Measurements from ENCODE around the gene HOPX. TPM values are rescaled to one million over a fixed set of nuclear protein-coding genes. Genes with fewer than 3 reads are reported as not detected.

Gene HOPX
- total and polyA plus RNA-seq, 10 donors, result 6.0 to 26.0 (median 8.0) TPM

DNA sequence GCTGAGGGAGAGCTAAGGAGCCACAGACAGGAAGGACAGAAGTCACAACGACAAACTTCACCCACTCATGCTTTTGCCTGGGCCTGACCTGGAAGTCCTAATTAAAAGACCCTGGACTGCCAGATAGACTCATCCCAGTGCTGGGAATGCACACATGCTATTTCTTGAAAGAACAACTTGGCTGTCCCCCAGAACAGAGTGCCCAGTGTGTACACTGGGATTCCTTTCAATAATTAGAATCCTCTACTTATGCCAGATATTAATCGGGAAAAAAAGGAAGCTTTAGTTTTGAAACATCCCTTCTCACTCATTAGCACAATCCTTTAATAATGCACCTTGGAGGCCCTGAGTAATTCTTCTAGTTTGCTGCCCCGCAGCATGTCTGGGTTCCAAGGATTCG lies 3.4 kb downstream of the HOPX start:
- TF ChIP-seq, protein P1, sequence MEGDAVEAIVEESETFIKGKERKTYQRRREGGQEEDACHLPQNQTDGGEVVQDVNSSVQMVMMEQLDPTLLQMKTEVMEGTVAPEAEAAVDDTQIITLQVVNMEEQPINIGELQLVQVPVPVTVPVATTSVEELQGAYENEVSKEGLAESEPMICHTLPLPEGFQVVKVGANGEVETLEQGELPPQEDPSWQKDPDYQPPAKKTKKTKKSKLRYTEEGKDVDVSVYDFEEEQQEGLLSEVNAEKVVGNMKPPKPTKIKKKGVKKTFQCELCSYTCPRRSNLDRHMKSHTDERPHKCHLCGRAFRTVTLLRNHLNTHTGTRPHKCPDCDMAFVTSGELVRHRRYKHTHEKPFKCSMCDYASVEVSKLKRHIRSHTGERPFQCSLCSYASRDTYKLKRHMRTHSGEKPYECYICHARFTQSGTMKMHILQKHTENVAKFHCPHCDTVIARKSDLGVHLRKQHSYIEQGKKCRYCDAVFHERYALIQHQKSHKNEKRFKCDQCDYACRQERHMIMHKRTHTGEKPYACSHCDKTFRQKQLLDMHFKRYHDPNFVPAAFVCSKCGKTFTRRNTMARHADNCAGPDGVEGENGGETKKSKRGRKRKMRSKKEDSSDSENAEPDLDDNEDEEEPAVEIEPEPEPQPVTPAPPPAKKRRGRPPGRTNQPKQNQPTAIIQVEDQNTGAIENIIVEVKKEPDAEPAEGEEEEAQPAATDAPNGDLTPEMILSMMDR (IDR thresholded peaks at IDR 0.05 in 8 of 11, conservative IDR thresholded peaks at IDR 0.05 in 3 of 11), result no peak
- TF ChIP-seq POLR2A (IDR thresholded peaks at IDR 0.05) (no peak), POLR2AphosphoS5 (IDR thresholded peaks at IDR 0.05) (no peak)
- H3K4me3 ChIP-seq, result no peak overlapping the region
- peaks cover 0 to 15% (median 6%) of the 10 kb centered on the region in 6 donors for H3K4me1 ChIP-seq
- H3K27me3 ChIP-seq (replicated peaks in 1 of 7), result peaks cover 0 to 11% (median 0%) of the 10 kb centered on the region in 7 donors
- 65 to 87% (median 75%) methylated on average over 3 to 4 of the region's 4 CpGs for WGBS, 5 donors
- H3K27ac ChIP-seq, result no peak overlapping the region
- no peaks in the 10 kb centered on the region for H3K36me3 ChIP-seq
- H3K9me3 ChIP-seq, result no peaks in the 10 kb centered on the region
- no peak for DNase-seq
- intact Hi-C loops (cut with DNase I; ENCODE audit: low total_unique reads), result no loop called here

DNA sequence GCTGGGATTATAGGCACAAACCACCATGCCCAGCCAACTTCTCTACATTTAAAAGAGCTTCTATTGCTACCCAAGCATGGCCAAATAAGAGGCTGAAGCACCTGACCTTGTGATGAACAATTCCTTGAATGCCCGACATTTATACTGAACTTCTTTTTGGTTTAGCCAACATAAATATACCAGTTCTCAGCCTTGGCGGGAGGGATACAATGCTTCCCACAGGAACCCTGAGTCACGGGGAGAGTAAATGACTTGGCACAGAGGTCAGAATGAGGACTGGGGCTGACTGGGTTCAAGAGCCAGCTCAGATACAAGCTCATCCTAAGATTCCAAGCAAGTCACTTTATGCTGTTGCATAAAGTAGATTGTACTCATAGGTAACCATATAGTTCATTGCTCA lies 6.1 kb downstream of the HOPX start:
- no peaks in the 10 kb centered on the region for H3K27me3 ChIP-seq (replicated peaks in 1 of 7)
- H3K36me3 ChIP-seq, result no peaks in the 10 kb centered on the region
- intact Hi-C loops (cut with DNase I; ENCODE audit: low total_unique reads), result no loop called here
- H3K27ac ChIP-seq, result no peak overlapping the region
- 89 to 93% (median 90%) methylated on average over 3 of the region's 3 CpGs for WGBS, 5 donors
- no peaks in the 10 kb centered on the region for H3K4me1 ChIP-seq
- DNase-seq, result no peak
- H3K9me3 ChIP-seq, result no peaks in the 10 kb centered on the region
- TF ChIP-seq, protein P1 (IDR thresholded peaks at IDR 0.05 in 8 of 11, conservative IDR thresholded peaks at IDR 0.05 in 3 of 11), result no peak
- TF ChIP-seq POLR2AphosphoS5 (IDR thresholded peaks at IDR 0.05) (no peak), POLR2A (IDR thresholded peaks at IDR 0.05) (no peak)
- no peak overlapping the region for H3K4me3 ChIP-seq

GRCh38 chr4:56671860-56672259 lies 9.2 kb downstream of the HOPX start:
- H3K4me1 ChIP-seq, result no peaks in the 10 kb centered on the region
- no peaks in the 10 kb centered on the region for H3K27me3 ChIP-seq (replicated peaks in 1 of 7)
- DNase-seq, result no peak
- H3K27ac ChIP-seq, result no peak overlapping the region
- peaks cover 0 to 13% (median 8%) of the 10 kb centered on the region in 8 donors for H3K9me3 ChIP-seq
- 67 to 83% (median 68%) methylated on average over 2 of the region's 2 CpGs for WGBS, 5 donors
- no peaks in the 10 kb centered on the region for H3K36me3 ChIP-seq
- intact Hi-C loops (cut with DNase I; ENCODE audit: low total_unique reads), result no loop called here
- TF ChIP-seq POLR2AphosphoS5 (IDR thresholded peaks at IDR 0.05) (no peak), POLR2A (IDR thresholded peaks at IDR 0.05) (no peak)
- TF ChIP-seq, protein P1 (IDR thresholded peaks at IDR 0.05 in 8 of 11, conservative IDR thresholded peaks at IDR 0.05 in 3 of 11), result no peak
- H3K4me3 ChIP-seq, result no peak overlapping the region

DNA sequence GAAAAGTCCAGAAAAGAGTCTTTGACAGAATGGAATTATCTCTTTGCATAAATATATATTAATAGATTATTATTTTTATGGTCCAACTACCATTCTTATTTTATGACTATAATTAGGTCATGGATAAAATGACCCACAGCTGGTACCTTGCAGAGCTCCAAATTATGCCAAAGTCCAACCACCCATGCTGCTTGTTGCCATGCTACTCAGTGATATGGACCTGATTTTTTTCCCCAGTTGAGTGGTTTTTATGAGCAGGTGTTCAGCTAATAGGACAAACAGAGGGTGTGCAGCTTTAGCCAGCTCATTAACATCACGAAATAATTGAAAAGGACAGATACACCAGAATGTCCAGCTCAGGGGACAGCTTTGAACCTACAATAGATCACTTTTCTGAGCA lies 9.7 kb downstream of the HOPX start:
- DNase-seq, result no peak
- TF ChIP-seq POLR2AphosphoS5 (IDR thresholded peaks at IDR 0.05), result no peak
- no peak for TF ChIP-seq POLR2A (IDR thresholded peaks at IDR 0.05)
- TF ChIP-seq, protein P1 (IDR thresholded peaks at IDR 0.05 in 8 of 11, conservative IDR thresholded peaks at IDR 0.05 in 3 of 11), result no peak
- 67 to 86% (median 80%) methylated on average over 1 of the region's 1 CpG for WGBS, 5 donors
- intact Hi-C loops (cut with DNase I; ENCODE audit: low total_unique reads), result no loop called here
- H3K9me3 ChIP-seq, result peaks cover 0 to 13% (median 8%) of the 10 kb centered on the region in 8 donors
- no peak overlapping the region for H3K27ac ChIP-seq
- no peak overlapping the region for H3K4me3 ChIP-seq
- no peaks in the 10 kb centered on the region for H3K4me1 ChIP-seq
- no peaks in the 10 kb centered on the region for H3K36me3 ChIP-seq
- H3K27me3 ChIP-seq (replicated peaks in 1 of 7), result no peaks in the 10 kb centered on the region

Data from spleen (tissue), 11 donors.